ENCODE results near the gene RAET1G.

Gene RAET1G

DNA sequence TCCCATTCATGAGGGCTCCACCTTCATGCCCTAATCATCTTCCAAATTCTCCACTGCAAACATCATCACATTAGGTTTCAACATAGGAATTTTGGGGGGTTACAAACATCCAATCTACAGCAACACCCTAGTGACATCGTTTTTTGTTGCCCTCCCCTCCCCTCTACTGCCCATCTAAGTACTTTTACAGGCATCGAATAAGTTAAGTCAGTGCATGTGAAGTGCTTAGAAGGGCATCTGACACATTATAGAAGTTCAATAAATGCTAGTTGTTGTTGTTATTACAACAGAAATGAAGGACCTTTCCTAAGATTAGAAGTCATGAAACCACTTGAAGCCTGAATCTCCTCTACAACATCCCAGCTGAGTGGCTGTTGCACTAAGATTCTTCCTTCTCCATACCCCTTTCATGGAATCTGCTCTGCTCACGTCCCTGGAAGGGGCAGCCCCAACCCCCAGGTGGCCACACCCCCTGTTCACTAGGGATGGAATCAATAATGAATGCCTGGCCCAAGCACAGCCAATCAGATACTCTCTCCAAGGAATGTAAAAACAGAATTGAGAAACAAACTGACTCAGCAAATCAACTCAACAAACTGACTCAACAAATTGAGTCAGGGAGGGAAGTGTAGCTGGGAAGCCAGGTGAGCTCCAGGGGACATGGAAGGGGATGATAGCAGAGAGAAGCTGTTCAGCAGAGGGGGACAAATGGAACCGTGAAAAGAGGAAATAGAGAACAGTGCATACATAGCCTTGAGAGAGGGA is 54.9 kb downstream of the RAET1G start:
- DNase-seq (ENCODE audit: low read depth in 2 of 2), result no peak

Measured in fibroblast of skin of left biceps (primary cell).